H7 (cell line): ENCODE measurements around the gene ADCY5. TPM values are rescaled to one million over a fixed set of nuclear protein-coding genes. Genes with fewer than 3 reads are reported as not detected.
"Not testable (repeated sequence)": the region's sequence is repeated elsewhere in the genome, so short reads cannot be mapped to it uniquely, and the experiment has no call there.

Experiments used
- DNase-seq: peaks from one replicate; pipeline ENCODE4 v3.0.0; 2012
- H3K27me3 ChIP-seq: 2 replicates; pipeline ENCODE4 v1.6.0; 2011; ENCODE audit warnings: mild to moderate bottlenecking, low read length; ENCODE audit not compliant: control insufficient read depth, insufficient read depth
- H3K36me3 ChIP-seq: replicated peaks from 2 replicates; pipeline ENCODE4 v1.5.1; 2011; ENCODE audit warnings: low read length; ENCODE audit not compliant: control insufficient read depth, insufficient read depth
- H3K4me3 ChIP-seq: 2 replicates; pipeline ENCODE4 v1.5.1; 2011; ENCODE audit warnings: low read depth, mild to moderate bottlenecking, control low read depth, low read length, moderate library complexity; ENCODE audit not compliant: insufficient read depth
- total RNA-seq: library from RNA; depleted of rRNA; stranded (reverse); fragments of >200 nt; shearing (Covaris generic); gene quantifications from 2 replicates; pipeline ENCODE4 v1.2.3, GENCODE V29; 2014; rRNA removed

ADCY5 gene
- total RNA-seq, 1 experiment from 2014 or later = 2.4 TPM

- not testable (repeated sequence) for H3K4me3 ChIP-seq, H3K27me3 ChIP-seq, DNase-seq, H3K36me3 ChIP-seq
Measured at GRCh38 chr3:123239186-123239585, 209.7 kb downstream of the ADCY5 start.

- H3K4me3 ChIP-seq = no peak overlapping the region
- no peak for DNase-seq
- H3K27me3 ChIP-seq = no peaks in the 10 kb centered on the region
- H3K36me3 ChIP-seq = no peaks in the 10 kb centered on the region
Measured at GRCh38 chr3:123236902-123237301, 212.0 kb downstream of the ADCY5 start.

Other genes starting within 250 kb of the ADCY5 start
- gene SEC22A, start 247.1 kb downstream of the ADCY5 start, total RNA-seq = 21.5 and 23.5 TPM in 2 replicates
- 15.0 and 17.2 TPM in 2 replicates for gene HACD2, start 136.0 kb upstream of the ADCY5 start, total RNA-seq